Measurements from ENCODE around the gene TMEM214.
A peak's percentile ranks its signal among the peaks of the same experiment; 100 is the strongest.

Gene TMEM214

DNA sequence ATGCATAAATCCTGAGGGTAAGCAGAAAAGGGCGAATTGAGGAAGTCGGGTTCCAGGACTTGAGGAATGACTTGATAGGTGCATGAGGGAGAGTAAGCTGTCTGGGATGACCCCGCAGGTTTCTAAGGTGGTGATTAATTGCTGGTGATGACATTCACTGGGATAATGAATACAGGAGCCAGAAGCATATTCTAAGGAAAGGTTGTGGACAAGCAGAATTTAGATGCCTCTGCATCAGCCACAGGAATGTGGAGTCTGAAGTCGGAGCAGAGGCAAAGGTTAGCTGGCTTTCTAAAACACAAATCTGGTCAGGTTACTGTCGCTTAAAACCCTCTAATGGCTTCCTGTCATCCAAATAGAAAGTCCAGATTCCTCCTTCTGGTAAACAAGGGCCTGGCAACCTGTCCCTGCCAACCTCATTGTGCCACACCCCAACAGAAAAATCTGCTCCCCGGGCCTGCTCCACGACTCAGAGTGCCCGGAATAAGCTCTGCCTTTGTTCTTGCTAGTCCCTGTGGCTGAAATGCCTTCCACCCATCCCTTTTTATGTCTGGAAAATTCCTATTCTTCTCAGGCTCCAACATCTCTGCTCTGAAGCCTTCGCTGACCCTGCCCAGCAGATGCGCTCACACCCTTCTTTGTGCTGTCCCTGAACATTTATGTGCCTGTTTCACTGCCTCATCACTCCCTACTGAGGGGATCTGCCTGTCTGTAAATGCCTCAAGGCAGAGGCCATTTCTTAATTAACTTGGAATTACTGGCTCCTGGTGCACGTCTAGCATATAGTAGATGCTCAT is 11.3 kb upstream of the TMEM214 start:
- Mint-ChIP-seq H3K4me3 (no peak overlapping the region), H3K36me3 (ENCODE audit: low read depth) (no peaks in the 10 kb centered on the region), H3K27me3 (no peaks in the 10 kb centered on the region), H3K9me3 (no peaks in the 10 kb centered on the region), H3K27ac (no peak overlapping the region), H3K4me1 (ENCODE audit: low read depth) (no peaks in the 10 kb centered on the region)

DNA sequence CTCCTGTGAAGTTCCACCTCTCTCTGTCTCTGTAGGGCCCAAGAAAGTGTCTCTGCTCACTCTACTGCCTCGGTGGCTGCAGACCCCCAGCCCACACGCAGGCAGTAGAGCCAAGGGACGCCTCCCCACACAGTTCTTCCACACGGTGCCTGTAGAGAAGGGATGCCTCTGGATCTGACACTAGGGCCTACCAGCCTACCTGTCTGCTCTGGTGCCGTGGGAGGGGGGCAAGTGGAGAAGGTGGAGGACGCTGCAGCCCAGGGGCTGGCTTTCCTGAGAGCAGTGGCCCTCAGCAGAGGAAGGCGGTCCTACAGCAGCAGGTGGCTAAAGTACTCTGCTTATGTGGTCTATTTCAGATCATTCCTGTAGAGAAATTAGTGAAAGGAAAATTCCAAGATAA is 9.0 kb upstream of the TMEM214 start:
- Mint-ChIP-seq H3K9me3 (no peaks in the 10 kb centered on the region), H3K27me3 (no peaks in the 10 kb centered on the region), H3K36me3 (ENCODE audit: low read depth) (no peaks in the 10 kb centered on the region), H3K27ac (no peak overlapping the region), H3K4me3 (no peak overlapping the region), H3K4me1 (ENCODE audit: low read depth) (no peaks in the 10 kb centered on the region)

DNA sequence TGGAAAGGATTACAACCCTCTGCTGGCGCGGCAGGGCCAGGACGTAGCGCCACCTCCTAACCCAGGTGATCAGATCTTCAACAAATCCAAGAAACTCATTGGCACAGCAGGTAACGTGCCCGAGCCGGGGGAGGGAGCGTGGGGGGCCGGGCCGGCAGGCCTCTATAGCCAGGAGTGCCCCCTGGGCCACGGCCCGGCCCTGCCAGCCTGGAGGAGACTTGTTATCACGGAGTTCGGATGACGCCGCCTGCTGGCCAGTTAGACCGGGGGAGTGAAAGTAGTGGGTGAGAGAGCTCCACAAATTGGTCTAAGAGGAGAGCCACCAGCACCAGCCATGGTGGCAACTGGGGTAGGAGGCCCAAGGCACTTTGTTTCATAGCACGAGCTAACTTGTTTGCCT is 8.6 kb upstream of the TMEM214 start:
- Mint-ChIP-seq H3K4me1 (ENCODE audit: low read depth) (no peaks in the 10 kb centered on the region), H3K27me3 (no peaks in the 10 kb centered on the region), H3K36me3 (ENCODE audit: low read depth) (no peaks in the 10 kb centered on the region), H3K27ac (no peak overlapping the region), H3K9me3 (no peaks in the 10 kb centered on the region), H3K4me3 (no peak overlapping the region)

DNA sequence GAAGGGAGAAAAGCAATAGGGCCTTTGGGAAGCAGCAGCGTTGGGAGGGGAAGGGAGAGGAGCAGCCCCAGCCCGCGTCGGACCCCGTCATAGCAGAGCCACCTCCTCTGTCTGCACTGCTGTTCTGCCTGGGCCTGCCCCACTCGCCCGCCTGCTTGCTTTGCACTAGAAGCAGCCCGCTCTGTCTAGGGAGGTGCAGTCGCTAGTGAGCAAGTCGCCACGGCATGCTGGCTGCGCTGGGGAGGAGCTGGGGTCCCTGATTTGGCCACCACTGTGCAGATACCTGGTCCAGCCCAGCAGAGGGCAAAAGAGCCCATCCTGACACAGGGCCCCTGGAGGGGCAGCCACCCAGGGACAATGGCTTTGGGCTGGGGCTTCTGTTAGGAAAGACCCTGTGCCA is 8.0 kb upstream of the TMEM214 start:
- H3K9me3 Mint-ChIP-seq: no peaks in the 10 kb centered on the region
- no peak overlapping the region for H3K27ac Mint-ChIP-seq
- H3K4me1 Mint-ChIP-seq (ENCODE audit: low read depth): no peaks in the 10 kb centered on the region

DNA sequence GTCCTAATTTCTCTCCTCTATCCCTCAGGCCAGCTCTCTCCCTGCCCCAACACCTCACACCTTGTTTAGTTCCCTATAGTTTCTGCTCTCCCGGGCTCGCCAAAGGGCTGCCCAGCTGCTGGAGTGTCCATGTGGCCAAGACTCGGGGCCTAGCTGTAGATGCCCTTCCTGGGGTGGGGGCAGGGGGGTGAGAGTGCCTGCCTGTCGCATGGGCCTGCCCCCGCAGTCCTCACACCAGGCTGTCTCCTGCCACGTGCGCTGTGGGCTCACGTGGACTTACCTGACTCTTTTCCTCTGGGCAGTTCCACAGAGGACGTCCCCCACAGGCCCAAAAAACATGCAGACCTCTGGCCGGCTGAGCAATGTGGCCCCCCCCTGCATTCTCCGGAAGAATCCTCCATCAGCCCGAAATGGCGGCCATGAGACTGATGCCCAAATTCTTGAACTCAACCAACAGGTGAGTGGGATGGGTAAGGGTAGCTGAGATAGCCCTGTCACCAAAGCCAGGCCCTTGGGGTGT is 7.4 kb upstream of the TMEM214 start:
- Mint-ChIP-seq H3K9me3 (no peaks in the 10 kb centered on the region), H3K27ac (no peak overlapping the region), H3K4me3 (no peak overlapping the region), H3K27me3 (no peaks in the 10 kb centered on the region), H3K4me1 (ENCODE audit: low read depth) (peaks cover 2% of the 10 kb centered on the region), H3K36me3 (ENCODE audit: low read depth) (peaks cover under 1% of the 10 kb centered on the region)

More for the DNA sequence above, 8.0 kb upstream of the TMEM214 start:
- Mint-ChIP-seq H3K4me3 (no peak overlapping the region), H3K27me3 (no peaks in the 10 kb centered on the region), H3K36me3 (ENCODE audit: low read depth) (no peaks in the 10 kb centered on the region)

DNA sequence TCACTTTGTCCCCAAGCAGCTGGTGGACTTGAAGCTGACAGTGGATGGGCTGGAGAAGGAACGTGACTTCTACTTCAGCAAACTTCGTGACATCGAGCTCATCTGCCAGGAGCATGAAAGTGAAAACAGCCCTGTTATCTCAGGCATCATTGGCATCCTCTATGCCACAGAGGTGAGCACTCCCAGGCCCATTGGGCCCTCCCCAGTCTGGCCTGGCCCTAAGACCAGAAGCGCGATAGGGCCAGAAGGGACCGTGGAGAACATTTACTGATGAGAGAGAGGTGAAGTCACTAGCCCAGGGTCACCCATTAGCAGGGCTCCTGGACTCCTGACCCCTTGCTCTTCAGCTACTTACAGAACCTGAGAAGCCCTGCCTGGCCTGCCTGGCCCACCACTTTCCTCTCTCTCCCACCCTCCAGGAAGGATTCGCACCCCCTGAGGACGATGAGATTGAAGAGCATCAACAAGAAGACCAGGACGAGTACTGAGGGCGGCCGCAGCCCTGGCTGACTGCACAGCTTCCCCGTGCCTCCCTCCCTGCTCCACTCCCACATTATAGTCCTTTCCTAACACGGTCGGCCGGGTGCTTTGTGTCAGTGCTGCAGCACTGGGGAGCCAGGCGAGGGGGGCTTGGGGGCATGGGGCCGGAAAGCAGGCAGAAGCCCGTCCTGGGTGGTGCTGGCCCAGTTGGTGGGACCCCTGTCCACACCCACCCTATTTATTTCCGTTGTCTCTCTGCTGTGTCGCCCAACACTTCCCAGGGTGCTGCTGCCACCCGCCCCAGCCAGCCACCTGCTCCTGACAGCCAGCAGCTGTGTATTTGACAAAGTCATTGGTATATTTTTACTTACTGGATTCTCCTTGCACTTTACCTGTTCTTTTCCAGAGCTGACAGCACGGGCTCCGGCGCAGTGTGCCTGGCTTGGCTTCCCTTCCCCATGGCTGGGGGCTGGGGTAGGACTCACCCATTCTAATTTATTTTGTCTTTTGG is 6.6 kb upstream of the TMEM214 start:
- H3K27me3 Mint-ChIP-seq: no peaks in the 10 kb centered on the region
- no peak overlapping the region for H3K27ac Mint-ChIP-seq
- peaks cover 5% of the 10 kb centered on the region for H3K4me1 Mint-ChIP-seq (ENCODE audit: low read depth)
- peaks cover 4% of the 10 kb centered on the region for H3K36me3 Mint-ChIP-seq (ENCODE audit: low read depth)
- no peaks in the 10 kb centered on the region for H3K9me3 Mint-ChIP-seq
- no peak overlapping the region for H3K4me3 Mint-ChIP-seq

DNA sequence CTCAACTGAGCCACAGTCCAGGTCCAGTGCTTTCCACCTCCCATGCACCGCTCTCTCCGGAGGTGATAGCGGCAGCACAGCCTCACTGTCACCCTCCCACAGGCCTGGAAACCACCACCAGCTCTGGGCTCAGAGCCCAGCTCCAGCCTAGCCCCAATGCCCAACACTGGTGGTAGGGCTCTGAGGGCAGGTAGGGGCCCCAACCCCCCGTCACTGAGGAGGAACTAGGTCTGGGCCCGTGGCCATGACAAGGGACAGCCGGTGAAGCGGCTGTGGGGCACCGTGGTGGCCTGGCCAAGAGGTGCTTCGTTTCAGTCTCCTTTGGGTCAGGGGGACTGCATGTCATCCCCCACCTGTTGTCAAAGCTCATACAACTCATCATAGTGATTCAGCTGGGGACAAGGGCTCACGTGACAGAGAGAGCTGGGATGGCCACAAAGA is 5.5 kb upstream of the TMEM214 start:
- Mint-ChIP-seq H3K4me1 (ENCODE audit: low read depth) (peaks cover 14% of the 10 kb centered on the region), H3K4me3 (no peak overlapping the region), H3K9me3 (no peaks in the 10 kb centered on the region), H3K36me3 (ENCODE audit: low read depth) (peaks cover 4% of the 10 kb centered on the region), H3K27me3 (no peaks in the 10 kb centered on the region), H3K27ac (no peak overlapping the region)

DNA sequence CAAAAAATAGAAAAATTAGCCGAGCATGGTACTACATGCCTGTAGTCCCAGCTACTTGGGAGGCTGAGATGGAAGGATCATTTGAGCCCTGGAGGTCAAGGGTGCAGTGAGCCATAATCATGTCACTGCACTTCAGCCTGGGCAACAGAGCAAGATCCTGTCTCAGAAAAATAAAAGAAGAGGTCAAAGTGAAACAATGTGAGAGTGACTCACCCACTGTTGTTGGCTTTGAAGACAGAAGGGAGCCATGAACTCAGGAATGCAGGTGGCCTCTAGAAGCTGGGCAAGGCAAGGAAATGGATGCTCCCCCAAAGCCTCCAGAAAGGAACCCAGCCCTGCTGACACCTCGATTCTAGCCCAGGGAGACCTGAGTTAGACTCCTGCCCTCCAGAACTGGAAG is 3.7 kb upstream of the TMEM214 start:
- H3K36me3 Mint-ChIP-seq (ENCODE audit: low read depth): peaks cover 6% of the 10 kb centered on the region
- no peaks in the 10 kb centered on the region for H3K27me3 Mint-ChIP-seq
- no peak overlapping the region for H3K27ac Mint-ChIP-seq
- H3K9me3 Mint-ChIP-seq: no peaks in the 10 kb centered on the region
- peaks cover 23% of the 10 kb centered on the region for H3K4me1 Mint-ChIP-seq (ENCODE audit: low read depth)
- no peak overlapping the region for H3K4me3 Mint-ChIP-seq

DNA sequence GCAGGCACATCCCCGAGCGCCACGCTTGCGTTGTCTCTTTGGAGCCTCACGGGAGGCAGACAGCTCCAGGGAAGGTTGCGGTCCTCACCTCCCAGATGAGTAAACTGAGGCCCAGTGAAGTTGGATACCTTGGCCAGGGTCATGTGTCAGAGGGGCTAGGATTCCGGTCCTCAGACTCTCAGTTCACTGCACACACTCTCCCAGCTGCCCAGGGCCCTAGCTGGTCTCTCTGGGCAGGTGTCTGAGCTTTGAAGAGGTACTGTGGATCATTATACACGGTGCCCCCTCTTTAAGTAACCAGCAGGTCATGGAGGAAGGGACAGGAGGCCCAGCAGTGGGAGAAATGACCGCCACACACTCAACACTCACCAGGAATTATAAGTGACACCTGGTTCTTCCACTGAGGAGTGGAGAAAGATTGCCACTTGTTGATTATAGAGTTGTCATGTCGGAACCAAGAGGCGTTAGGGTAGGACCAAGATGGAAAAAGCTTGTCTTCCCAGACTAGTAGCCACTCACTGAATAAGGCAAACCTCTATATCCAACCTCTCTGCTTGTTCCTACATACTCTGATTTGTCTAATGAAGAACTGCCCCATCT is 588 bp downstream of the TMEM214 start:
- peaks cover 34% of the 10 kb centered on the region for H3K4me1 Mint-ChIP-seq (ENCODE audit: low read depth)
- peak overlapping the region; percentile 95 for H3K4me3 Mint-ChIP-seq
- H3K9me3 Mint-ChIP-seq: no peaks in the 10 kb centered on the region
- H3K36me3 Mint-ChIP-seq (ENCODE audit: low read depth): peaks cover 35% of the 10 kb centered on the region
- peak overlapping the region; percentile 88 for H3K27ac Mint-ChIP-seq
- H3K27me3 Mint-ChIP-seq: no peaks in the 10 kb centered on the region

DNA sequence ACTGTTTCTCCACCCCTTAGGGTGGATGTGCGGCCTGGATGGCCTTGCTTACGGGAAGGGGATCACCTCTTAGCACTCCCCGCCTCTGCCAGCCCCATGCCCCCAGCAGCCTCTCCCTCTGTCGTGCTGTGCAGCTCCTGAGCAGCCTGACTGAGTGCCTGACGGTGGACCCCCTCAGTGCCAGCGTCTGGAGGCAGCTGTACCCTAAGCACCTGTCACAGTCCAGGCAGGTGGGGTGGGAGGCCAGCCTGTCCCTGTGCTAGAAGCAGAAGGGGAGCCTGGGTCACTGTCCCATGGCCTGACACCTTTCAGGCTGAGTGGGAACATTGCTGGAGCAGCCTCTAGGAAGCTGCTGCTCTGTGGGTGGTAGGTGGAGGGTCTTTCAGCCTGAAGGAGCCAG is 5.2 kb downstream of the TMEM214 start:
- H3K36me3 Mint-ChIP-seq (ENCODE audit: low read depth): peaks cover 68% of the 10 kb centered on the region

DNA sequence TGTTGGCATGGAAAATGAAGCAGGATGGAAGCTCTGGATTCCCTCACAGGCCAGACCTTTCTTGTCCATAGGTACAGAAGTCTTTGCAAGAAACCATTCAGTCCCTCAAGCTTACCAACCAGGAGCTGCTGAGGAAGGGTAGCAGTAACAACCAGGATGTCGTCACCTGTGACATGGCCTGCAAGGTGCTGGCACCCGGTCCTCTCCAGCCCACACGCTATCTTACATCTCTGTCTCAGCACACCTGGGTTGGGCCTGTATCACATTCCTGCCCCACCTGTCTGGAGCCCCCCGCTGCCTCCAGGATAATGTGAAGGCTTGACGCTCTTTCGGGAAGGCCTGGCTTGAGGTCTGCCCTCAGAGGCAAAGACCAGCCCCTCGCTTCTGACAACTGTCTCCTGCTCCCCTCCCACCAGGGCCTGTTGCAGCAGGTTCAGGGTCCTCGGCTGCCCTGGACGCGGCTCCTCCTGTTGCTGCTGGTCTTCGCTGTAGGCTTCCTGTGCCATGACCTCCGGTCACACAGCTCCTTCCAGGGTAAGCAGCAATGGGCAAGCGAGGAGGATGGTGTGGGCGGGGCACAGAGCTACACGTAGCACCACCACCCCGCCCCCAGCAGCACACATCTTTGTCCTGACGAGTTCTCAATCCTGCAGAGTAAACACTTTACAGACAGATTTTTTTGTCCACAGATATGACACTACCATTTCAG is 6.0 kb downstream of the TMEM214 start:
- Mint-ChIP-seq H3K9me3 (no peaks in the 10 kb centered on the region), H3K36me3 (ENCODE audit: low read depth) (peaks cover 70% of the 10 kb centered on the region), H3K27ac (no peak overlapping the region), H3K4me1 (ENCODE audit: low read depth) (peaks cover 37% of the 10 kb centered on the region), H3K4me3 (no peak overlapping the region), H3K27me3 (no peaks in the 10 kb centered on the region)

More for the DNA sequence above, 5.2 kb downstream of the TMEM214 start:
- Mint-ChIP-seq H3K9me3 (no peaks in the 10 kb centered on the region), H3K27me3 (no peaks in the 10 kb centered on the region), H3K4me3 (no peak overlapping the region), H3K27ac (no peak overlapping the region), H3K4me1 (ENCODE audit: low read depth) (peaks cover 43% of the 10 kb centered on the region)

DNA sequence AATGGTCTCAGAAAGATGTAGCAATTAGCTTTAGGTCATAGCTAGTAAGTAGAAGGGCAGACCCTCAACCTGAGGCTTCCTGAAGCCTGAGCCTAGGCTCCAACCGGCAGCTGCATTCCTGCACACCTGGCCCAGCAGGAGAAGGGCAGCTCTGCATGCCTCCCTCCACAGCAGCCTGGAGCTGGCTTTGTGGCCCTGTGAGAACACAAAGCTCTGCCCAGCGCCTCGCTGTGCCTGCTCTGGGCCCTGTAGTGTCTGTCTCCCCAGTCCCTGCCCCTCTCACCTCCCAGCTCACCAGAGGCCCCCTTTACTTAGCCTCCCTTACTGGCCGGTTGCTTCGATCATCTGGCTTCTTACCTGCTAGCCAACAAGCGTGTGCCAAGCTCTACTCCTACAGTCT is 6.7 kb downstream of the TMEM214 start:
- H3K4me3 Mint-ChIP-seq: no peak overlapping the region
- peaks cover 30% of the 10 kb centered on the region for H3K4me1 Mint-ChIP-seq (ENCODE audit: low read depth)
- peaks cover 65% of the 10 kb centered on the region for H3K36me3 Mint-ChIP-seq (ENCODE audit: low read depth)
- no peaks in the 10 kb centered on the region for H3K27me3 Mint-ChIP-seq
- H3K9me3 Mint-ChIP-seq: no peaks in the 10 kb centered on the region
- no peak overlapping the region for H3K27ac Mint-ChIP-seq

DNA sequence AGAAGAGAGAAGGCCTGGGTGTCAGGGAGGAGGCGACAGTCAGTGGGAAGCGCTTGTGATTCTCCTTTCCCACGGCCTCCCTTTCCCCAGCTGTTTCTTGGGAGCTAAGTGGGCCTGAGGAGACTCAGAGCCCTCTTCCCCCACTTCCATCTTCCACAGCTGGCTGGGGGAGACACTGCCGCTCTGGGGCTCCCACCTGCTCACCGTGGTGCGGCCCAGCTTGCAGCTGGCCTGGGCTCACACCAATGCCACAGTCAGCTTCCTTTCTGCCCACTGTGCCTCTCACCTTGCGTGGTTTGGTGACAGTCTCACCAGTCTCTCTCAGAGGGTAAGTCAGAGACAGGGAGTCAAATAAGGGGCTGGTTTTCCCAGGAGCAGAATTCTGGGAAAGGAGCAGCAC is 7.1 kb downstream of the TMEM214 start:
- H3K27me3 Mint-ChIP-seq: no peaks in the 10 kb centered on the region
- H3K27ac Mint-ChIP-seq: no peak overlapping the region
- H3K9me3 Mint-ChIP-seq: no peaks in the 10 kb centered on the region
- H3K4me1 Mint-ChIP-seq (ENCODE audit: low read depth): peaks cover 26% of the 10 kb centered on the region
- peaks cover 65% of the 10 kb centered on the region for H3K36me3 Mint-ChIP-seq (ENCODE audit: low read depth)
- no peak overlapping the region for H3K4me3 Mint-ChIP-seq

DNA sequence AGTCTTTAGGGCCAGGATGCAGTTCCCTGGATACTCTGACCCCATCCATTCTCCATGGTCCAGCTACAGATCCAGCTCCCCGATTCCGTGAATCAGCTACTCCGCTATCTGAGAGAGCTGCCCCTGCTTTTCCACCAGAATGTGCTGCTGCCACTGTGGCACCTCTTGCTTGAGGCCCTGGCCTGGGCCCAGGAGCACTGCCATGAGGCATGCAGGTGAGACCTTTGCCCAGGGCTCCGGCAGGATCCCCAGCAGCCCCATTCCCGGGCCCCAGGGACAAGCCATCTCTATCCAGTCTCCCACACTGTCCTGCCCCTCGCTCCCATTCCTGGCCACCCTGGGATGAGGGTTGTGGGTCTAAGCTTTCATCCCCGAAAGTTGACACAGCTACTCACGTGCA is 7.5 kb downstream of the TMEM214 start:
- H3K4me3 Mint-ChIP-seq: no peak overlapping the region
- H3K27me3 Mint-ChIP-seq: no peaks in the 10 kb centered on the region
- H3K4me1 Mint-ChIP-seq (ENCODE audit: low read depth): peaks cover 24% of the 10 kb centered on the region
- peaks cover 61% of the 10 kb centered on the region for H3K36me3 Mint-ChIP-seq (ENCODE audit: low read depth)
- no peak overlapping the region for H3K27ac Mint-ChIP-seq
- no peaks in the 10 kb centered on the region for H3K9me3 Mint-ChIP-seq

Measured in stimulated activated naive CD8-positive, alpha-beta T cell treated with anti-CD3 and anti-CD28 coated beads, Interleukin-15, Interleukin-2, amounts not matched to agents 100 ng/mL and 50 ng/mL, for 24 hours (primary cell).